ENCODE results near the gene APOL2. TPM values are rescaled to one million over a fixed set of nuclear protein-coding genes. Genes with fewer than 3 reads are reported as not detected.
"Not testable (repeated sequence)": the region's sequence is repeated elsewhere in the genome, so short reads cannot be mapped to it uniquely, and the experiment has no call there.

Gene APOL2
- total and polyA plus RNA-seq, 10 of the 15 experiments (the other 5 are each of a cell fraction or from before 2014, with no cell fraction given): 4.4 to 39.9 (median 25.0) TPM

GRCh38 chr22:36201630-36202319 lies 37.6 kb downstream of the APOL2 start, which contains the start of gene APOL4:
TSS of gene APOL4 (minus strand) at chr22:36201809. CDS start at chr22:36201734, 75 bp downstream.
- Histone ChIP-seq H3K27ac (ENCODE audit: control insufficient read depth, insufficient read depth) (no peak within 1 kb of the TSS), H3K4me1 (ENCODE audit: control insufficient read depth, insufficient read depth, low read length) (peaks cover 12% of the 10 kb centered on the region), H3K9ac (ENCODE audit: control insufficient read depth, insufficient read depth, low read length) (no peak within 1 kb of the TSS), H3K36me3 (ENCODE audit: control insufficient read depth in 2 of 2, insufficient read depth in 2 of 2, low read length in 1 of 2) (no peaks in the 10 kb centered on the region), H3K9me3 (replicated peaks; ENCODE audit: control insufficient read depth, insufficient read depth, low read length) (no peaks in the 10 kb centered on the region), H3K4me2 (ENCODE audit: control insufficient read depth, insufficient read depth) (no peak within 1 kb of the TSS), H3K4me3 (no peak within 1 kb of the TSS), H4K20me1 (ENCODE audit: control insufficient read depth, insufficient read depth) (no peaks in the 10 kb centered on the region), H2AFZ (ENCODE audit: control insufficient read depth, low read depth, low read length) (no peak within 1 kb of the TSS), H3K79me2 (ENCODE audit: control insufficient read depth, insufficient read depth, low read length) (no peaks in the 10 kb centered on the region), H3K27me3 (replicated peaks in 1 of 2; ENCODE audit: control insufficient read depth in 2 of 2, insufficient read depth in 2 of 2, low read length in 1 of 2) (no peaks in the 10 kb centered on the region)
- ATAC-seq (no peak), DNase-seq (ENCODE audit: low read depth, low spot score) (no peak), FAIRE-seq (no peak)
- RAD21 ChIA-PET (ENCODE audit: unreplicated experiment): interaction anchor here (1.3 to 1.7 kb wide), 2 partner anchors 38 to 85 kb away, joined by 3 to 5 read pairs; partner anchors contain the start of gene APOL2
- POLR2A ChIA-PET: interaction anchor here (1.3 kb wide), 1 partner anchor 10 kb away, joined by 4 read pairs; no protein-coding TSS in a partner anchor
- BruUV-seq (replicated peaks): no TSS peak
- in situ Hi-C loops (cut with MboI): no loop called here
- 58% methylated on average over 13 of the region's 13 CpGs for WGBS (ENCODE audit: insufficient coverage, insufficient replicate concordance, low lambda C conversion rate, missing lambda C conversion rate)
- no peak for TF ChIP-seq MAX (IDR thresholded peaks at IDR 0.05; ENCODE audit: low read depth, low read length)
- TF ChIP-seq E4F1 (IDR thresholded peaks at IDR 0.05; ENCODE audit: borderline replicate concordance, partially characterized antibody): no peak
- no peak for TF ChIP-seq CHD1 (IDR thresholded peaks at IDR 0.05; ENCODE audit: low read depth, low read length)
- TF ChIP-seq JUND (IDR thresholded peaks at IDR 0.05; ENCODE audit: low read depth, low read length): no peak
- TF ChIP-seq ZBED1 (IDR thresholded peaks at IDR 0.05; ENCODE audit: borderline replicate concordance): no peak
- no peak for TF ChIP-seq IRF4 (IDR thresholded peaks at IDR 0.05; ENCODE audit: low read depth, low read length)
- TF ChIP-seq RBBP5 (conservative IDR thresholded peaks at IDR 0.05): no peak
- no peak for TF ChIP-seq E2F4 (IDR thresholded peaks at IDR 0.05; ENCODE audit: low read depth, low read length)
- TF ChIP-seq CHD4 (IDR thresholded peaks at IDR 0.05): no peak
- TF ChIP-seq STAT3 (IDR thresholded peaks at IDR 0.05; ENCODE audit: low read depth, low read length): no peak
- TF ChIP-seq RAD51 (IDR thresholded peaks at IDR 0.05): no peak
- no peak for TF ChIP-seq MLLT1 (IDR thresholded peaks at IDR 0.05)
- SMC1A ChIA-PET (ENCODE audit: uncharacterized antibody, unreplicated experiment): interaction anchor here (0.6 to 1.4 kb wide), 3 partner anchors 22 to 104 kb away, joined by 3 to 4 read pairs (median 3); no protein-coding TSS in a partner anchor
- CTCF ChIA-PET: interaction anchor here (0.6 to 1.4 kb wide), 4 partner anchors 14 to 285 kb away, joined by 3 read pairs; no protein-coding TSS in a partner anchor
- intact Hi-C loops (cut with micrococcal nuclease; ENCODE audit: unreplicated experiment): no loop called here

GRCh38 chr22:36201025-36201424 lies 38.3 kb downstream of the APOL2 start:
- H3K79me2 ChIP-seq (ENCODE audit: control insufficient read depth, insufficient read depth, low read length); intact Hi-C loops (cut with micrococcal nuclease; ENCODE audit: unreplicated experiment); H3K4me3 ChIP-seq; POLR2A ChIA-PET; H2AFZ ChIP-seq (ENCODE audit: control insufficient read depth, low read depth, low read length); SMC1A ChIA-PET (ENCODE audit: uncharacterized antibody, unreplicated experiment); H3K9ac ChIP-seq (ENCODE audit: control insufficient read depth, insufficient read depth, low read length); RAD21 ChIA-PET (ENCODE audit: unreplicated experiment); H3K36me3 ChIP-seq (ENCODE audit: control insufficient read depth in 2 of 2, insufficient read depth in 2 of 2, low read length in 1 of 2); H3K9me3 ChIP-seq (replicated peaks; ENCODE audit: control insufficient read depth, insufficient read depth, low read length); ATAC-seq; H3K27me3 ChIP-seq (replicated peaks in 1 of 2; ENCODE audit: control insufficient read depth in 2 of 2, insufficient read depth in 2 of 2, low read length in 1 of 2); BruUV-seq (replicated peaks); CTCF ChIA-PET; in situ Hi-C loops (cut with MboI); DNase-seq (ENCODE audit: low read depth, low spot score); FAIRE-seq; H3K4me2 ChIP-seq (ENCODE audit: control insufficient read depth, insufficient read depth); H3K27ac ChIP-seq (ENCODE audit: control insufficient read depth, insufficient read depth); H4K20me1 ChIP-seq (ENCODE audit: control insufficient read depth, insufficient read depth): not testable (repeated sequence)
- 0% methylated on average over 1 of the region's 5 CpGs for WGBS (ENCODE audit: insufficient coverage, insufficient replicate concordance, low lambda C conversion rate, missing lambda C conversion rate)
- H3K4me1 ChIP-seq (ENCODE audit: control insufficient read depth, insufficient read depth, low read length): peaks cover 12% of the 10 kb centered on the region
